ENCODE results near the gene FAM135A.
A peak's percentile ranks its signal among the peaks of the same experiment; 100 is the strongest.

Gene FAM135A

GRCh38 chr6:70413114-70413991, at the start of gene FAM135A:
FAM135A (plus strand) TSS chr6:70413508; CDS start chr6:70428343, 14,835 bp downstream.
- peak; percentile 94 for DNase-seq

GRCh38 chr6:70363741-70364493, 49.4 kb upstream of the FAM135A start:
- DNase-seq: no peak

- peak; percentile 66 for DNase-seq
Observed at GRCh38 chr6:70369332-70369950, 43.9 kb upstream of the FAM135A start.

- DNase-seq: no peak
Observed at GRCh38 chr6:70370496-70370895, 42.8 kb upstream of the FAM135A start.

GRCh38 chr6:70371454-70372105, 41.7 kb upstream of the FAM135A start:
- DNase-seq: peak; percentile 68

- no peak for DNase-seq
Observed at GRCh38 chr6:70375166-70375565, 38.1 kb upstream of the FAM135A start.

GRCh38 chr6:70375882-70376281, 37.4 kb upstream of the FAM135A start:
- DNase-seq: no peak

GRCh38 chr6:70376628-70377027, 36.7 kb upstream of the FAM135A start:
- DNase-seq: no peak

GRCh38 chr6:70377372-70377771, 35.9 kb upstream of the FAM135A start:
- no peak for DNase-seq

- DNase-seq: no peak
Observed at GRCh38 chr6:70379473-70380013, 33.8 kb upstream of the FAM135A start.

- DNase-seq: no peak
Observed at GRCh38 chr6:70380252-70380651, 33.1 kb upstream of the FAM135A start.

- no peak for DNase-seq
Observed at GRCh38 chr6:70380771-70381416, 32.4 kb upstream of the FAM135A start.

- no peak for DNase-seq
Observed at GRCh38 chr6:70381417-70381782, 31.9 kb upstream of the FAM135A start.

- DNase-seq: no peak
Observed at GRCh38 chr6:70385901-70386300, 27.4 kb upstream of the FAM135A start.

GRCh38 chr6:70388814-70389213, 24.5 kb upstream of the FAM135A start:
- no peak for DNase-seq

GRCh38 chr6:70389261-70389660, 24.0 kb upstream of the FAM135A start:
- no peak for DNase-seq

GRCh38 chr6:70390067-70390466, 23.2 kb upstream of the FAM135A start:
- no peak for DNase-seq

- no peak for DNase-seq
Observed at GRCh38 chr6:70391492-70391891, 21.8 kb upstream of the FAM135A start.

GRCh38 chr6:70394518-70395300, 18.6 kb upstream of the FAM135A start:
- DNase-seq: no peak

GRCh38 chr6:70395301-70395672, 18.0 kb upstream of the FAM135A start:
- DNase-seq: no peak

- no peak for DNase-seq
Observed at GRCh38 chr6:70396163-70396562, 17.1 kb upstream of the FAM135A start.
